Measurements from ENCODE around the gene SIRT3. TPM values are rescaled to one million over a fixed set of nuclear protein-coding genes. Genes with fewer than 3 reads are reported as not detected.
"Not testable (repeated sequence)": the region's sequence is repeated elsewhere in the genome, so short reads cannot be mapped to it uniquely, and the experiment has no call there.

SIRT3 gene
- total RNA-seq, 2 donors from 2014 or later: 36.5 to 39.0 TPM

- no peak overlapping the region for H3K27ac Mint-ChIP-seq
- no peaks in the 10 kb centered on the region for H3K27me3 Mint-ChIP-seq (ENCODE audit: low read depth)
- H3K36me3 Mint-ChIP-seq (ENCODE audit: insufficient read depth in 2 of 2): peaks cover 18 to 31% of the 10 kb centered on the region in 2 donors
- ATAC-seq (replicated peaks in 1 of 2): no peak
- H3K9me3 Mint-ChIP-seq: no peaks in the 10 kb centered on the region
- H3K4me1 Mint-ChIP-seq (ENCODE audit: low read depth): peaks cover 26% of the 10 kb centered on the region
- no peak overlapping the region for H3K4me3 Mint-ChIP-seq
- no peak for DNase-seq
Measured at GRCh38 chr11:250274-250673, 14.1 kb upstream of the SIRT3 start.

GRCh38 chr11:249062-249461 is 12.9 kb upstream of the SIRT3 start:
- ATAC-seq (replicated peaks in 1 of 2) (peak in 1 of 2 donors; percentile 55), DNase-seq (no peak)
- Mint-ChIP-seq H3K27ac (no peak overlapping the region), H3K27me3 (ENCODE audit: low read depth) (no peaks in the 10 kb centered on the region), H3K4me1 (ENCODE audit: low read depth) (peaks cover 30% of the 10 kb centered on the region), H3K36me3 (ENCODE audit: insufficient read depth in 2 of 2) (peaks cover 20 to 40% of the 10 kb centered on the region in 2 donors), H3K9me3 (no peaks in the 10 kb centered on the region), H3K4me3 (no peak overlapping the region)

- ATAC-seq (replicated peaks in 1 of 2) (peak; percentile 38 to 66), DNase-seq (no peak)
- no peak overlapping the region for H3K27ac Mint-ChIP-seq
- H3K36me3 Mint-ChIP-seq (ENCODE audit: insufficient read depth in 2 of 2): peaks cover 33 to 54% of the 10 kb centered on the region in 2 donors
- peaks cover 51% of the 10 kb centered on the region for H3K4me1 Mint-ChIP-seq (ENCODE audit: low read depth)
- no peaks in the 10 kb centered on the region for H3K27me3 Mint-ChIP-seq (ENCODE audit: low read depth)
- H3K4me3 Mint-ChIP-seq: no peak overlapping the region
- H3K9me3 Mint-ChIP-seq: no peaks in the 10 kb centered on the region
Measured at GRCh38 chr11:244376-244775, 8.2 kb upstream of the SIRT3 start.

GRCh38 chr11:241634-242033 is 5.5 kb upstream of the SIRT3 start:
- Mint-ChIP-seq H3K27ac (peak overlapping the region; percentile 88), H3K9me3 (no peaks in the 10 kb centered on the region), H3K36me3 (ENCODE audit: insufficient read depth in 2 of 2) (peaks cover 23 to 46% of the 10 kb centered on the region in 2 donors), H3K27me3 (ENCODE audit: low read depth) (no peaks in the 10 kb centered on the region), H3K4me3 (peak overlapping the region in 1 of 2 donors; percentile 12), H3K4me1 (ENCODE audit: low read depth) (peaks cover 60% of the 10 kb centered on the region)
- no peak for ATAC-seq (replicated peaks in 1 of 2)
- no peak for DNase-seq

GRCh38 chr11:240315-240714 is 4.2 kb upstream of the SIRT3 start:
- peak overlapping the region; percentile 89 for H3K27ac Mint-ChIP-seq
- H3K4me3 Mint-ChIP-seq: peak overlapping the region; percentile 42 to 76
- no peaks in the 10 kb centered on the region for H3K9me3 Mint-ChIP-seq
- H3K36me3 Mint-ChIP-seq (ENCODE audit: insufficient read depth in 2 of 2): peaks cover 19 to 44% of the 10 kb centered on the region in 2 donors
- ATAC-seq (replicated peaks in 1 of 2) (no peak), DNase-seq (no peak)
- H3K27me3 Mint-ChIP-seq (ENCODE audit: low read depth): no peaks in the 10 kb centered on the region
- H3K4me1 Mint-ChIP-seq (ENCODE audit: low read depth): peaks cover 63% of the 10 kb centered on the region

GRCh38 chr11:238346-238745 is 2.2 kb upstream of the SIRT3 start:
- ATAC-seq (replicated peaks in 1 of 2); H3K27me3 Mint-ChIP-seq (ENCODE audit: low read depth); H3K9me3 Mint-ChIP-seq; DNase-seq: not testable (repeated sequence)
- peak overlapping the region; percentile 99 for H3K27ac Mint-ChIP-seq
- H3K4me3 Mint-ChIP-seq: peak overlapping the region; percentile 98 to 99
- H3K4me1 Mint-ChIP-seq (ENCODE audit: low read depth): peaks cover 63% of the 10 kb centered on the region
- peaks cover 16 to 29% of the 10 kb centered on the region in 2 donors for H3K36me3 Mint-ChIP-seq (ENCODE audit: insufficient read depth in 2 of 2)

- ATAC-seq (replicated peaks in 1 of 2) (peak; percentile 86 to 87), DNase-seq (peak; percentile 93)
- Mint-ChIP-seq H3K27ac (peak within 1 kb of the TSS; percentile 99), H3K27me3 (ENCODE audit: low read depth) (no peaks in the 10 kb centered on the region), H3K36me3 (ENCODE audit: insufficient read depth in 2 of 2) (peaks cover 11 to 20% of the 10 kb centered on the region in 2 donors), H3K9me3 (no peaks in the 10 kb centered on the region), H3K4me3 (peak within 1 kb of the TSS; percentile 98 to 99), H3K4me1 (ENCODE audit: low read depth) (peaks cover 53% of the 10 kb centered on the region)
Measured at GRCh38 chr11:236774-237767, 929 bp upstream of the SIRT3 start, which contains the start of gene PSMD13. Gene PSMD13 (plus strand): TSS chr11:236976. CDS start chr11:237050, 74 bp downstream.

- DNase-seq (peak in 1 of 2 donors; percentile 78), ATAC-seq (replicated peaks in 1 of 2) (peak; percentile 34 to 45)
- peak overlapping the region; percentile 88 for H3K27ac Mint-ChIP-seq
- peaks cover 42% of the 10 kb centered on the region for H3K4me1 Mint-ChIP-seq (ENCODE audit: low read depth)
- H3K27me3 Mint-ChIP-seq (ENCODE audit: low read depth): no peaks in the 10 kb centered on the region
- peaks cover 4 to 9% of the 10 kb centered on the region in 2 donors for H3K36me3 Mint-ChIP-seq (ENCODE audit: insufficient read depth in 2 of 2)
- peak overlapping the region; percentile 82 to 90 for H3K4me3 Mint-ChIP-seq
- H3K9me3 Mint-ChIP-seq: no peaks in the 10 kb centered on the region
Measured at GRCh38 chr11:235609-235996, 539 bp downstream of the SIRT3 start.

GRCh38 chr11:235180-235579 is 962 bp downstream of the SIRT3 start:
- peak overlapping the region; percentile 88 for H3K27ac Mint-ChIP-seq
- H3K4me3 Mint-ChIP-seq: peak overlapping the region; percentile 82 to 90
- H3K36me3 Mint-ChIP-seq (ENCODE audit: insufficient read depth in 2 of 2): peaks cover 2 to 6% of the 10 kb centered on the region in 2 donors
- ATAC-seq (replicated peaks in 1 of 2): no peak
- H3K27me3 Mint-ChIP-seq (ENCODE audit: low read depth): no peaks in the 10 kb centered on the region
- no peaks in the 10 kb centered on the region for H3K9me3 Mint-ChIP-seq
- DNase-seq: no peak
- peaks cover 38% of the 10 kb centered on the region for H3K4me1 Mint-ChIP-seq (ENCODE audit: low read depth)

GRCh38 chr11:232783-233565 is 3.2 kb downstream of the SIRT3 start:
- H3K36me3 Mint-ChIP-seq (ENCODE audit: insufficient read depth in 2 of 2): peaks cover 0 to 1% of the 10 kb centered on the region in 2 donors
- peaks cover 21% of the 10 kb centered on the region for H3K4me1 Mint-ChIP-seq (ENCODE audit: low read depth)
- H3K27me3 Mint-ChIP-seq (ENCODE audit: low read depth): no peaks in the 10 kb centered on the region
- no peak for DNase-seq
- H3K4me3 Mint-ChIP-seq: no peak overlapping the region
- ATAC-seq (replicated peaks in 1 of 2): no peak
- H3K27ac Mint-ChIP-seq: peak overlapping the region; percentile 5
- H3K9me3 Mint-ChIP-seq: no peaks in the 10 kb centered on the region

- Mint-ChIP-seq H3K9me3 (no peaks in the 10 kb centered on the region), H3K27me3 (ENCODE audit: low read depth) (no peaks in the 10 kb centered on the region), H3K27ac (no peak overlapping the region), H3K36me3 (ENCODE audit: insufficient read depth in 2 of 2) (no peaks in the 10 kb centered on the region), H3K4me3 (no peak overlapping the region), H3K4me1 (ENCODE audit: low read depth) (peaks cover 20% of the 10 kb centered on the region)
- DNase-seq (no peak), ATAC-seq (replicated peaks in 1 of 2) (no peak)
Measured at GRCh38 chr11:230431-230830, 5.7 kb downstream of the SIRT3 start.

- H3K27ac Mint-ChIP-seq: no peak overlapping the region
- no peaks in the 10 kb centered on the region for H3K36me3 Mint-ChIP-seq (ENCODE audit: insufficient read depth in 2 of 2)
- DNase-seq (no peak), ATAC-seq (replicated peaks in 1 of 2) (no peak)
- peak overlapping the region in 1 of 2 donors; percentile 1 for H3K4me3 Mint-ChIP-seq
- H3K9me3 Mint-ChIP-seq: no peaks in the 10 kb centered on the region
- no peaks in the 10 kb centered on the region for H3K27me3 Mint-ChIP-seq (ENCODE audit: low read depth)
- peaks cover 20% of the 10 kb centered on the region for H3K4me1 Mint-ChIP-seq (ENCODE audit: low read depth)
Measured at GRCh38 chr11:227824-228379, 8.2 kb downstream of the SIRT3 start.
